Measurements from ENCODE around the gene CLDN3.
A peak's percentile ranks its signal among the peaks of the same experiment; 100 is the strongest.
"Not testable (repeated sequence)": the region's sequence is repeated elsewhere in the genome, so short reads cannot be mapped to it uniquely, and the experiment has no call there.

The CLDN3 gene

GRCh38 chr7:73736885-73737284 is 33.2 kb downstream of the CLDN3 start:
- no peak for DNase-seq

DNA sequence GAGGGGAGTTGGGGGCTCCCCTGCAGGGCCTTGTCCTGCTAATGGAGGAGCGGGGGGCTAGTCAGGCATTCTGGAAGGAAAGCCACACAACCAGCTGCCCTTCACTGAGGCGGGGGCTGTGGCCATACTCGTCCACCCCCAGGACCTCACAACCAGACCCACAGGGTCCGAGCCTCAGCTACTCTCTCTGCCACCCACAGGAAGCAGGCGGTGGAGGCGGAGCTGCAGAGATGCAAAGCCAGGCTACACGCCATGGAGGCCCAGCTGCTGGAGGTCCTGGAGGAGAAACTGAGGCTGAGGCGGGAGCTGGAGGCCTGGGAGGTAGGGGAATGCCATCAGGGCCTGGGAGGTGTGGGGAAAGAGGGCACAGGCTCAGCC is 34.6 kb downstream of the CLDN3 start:
- no peak for DNase-seq

DNA sequence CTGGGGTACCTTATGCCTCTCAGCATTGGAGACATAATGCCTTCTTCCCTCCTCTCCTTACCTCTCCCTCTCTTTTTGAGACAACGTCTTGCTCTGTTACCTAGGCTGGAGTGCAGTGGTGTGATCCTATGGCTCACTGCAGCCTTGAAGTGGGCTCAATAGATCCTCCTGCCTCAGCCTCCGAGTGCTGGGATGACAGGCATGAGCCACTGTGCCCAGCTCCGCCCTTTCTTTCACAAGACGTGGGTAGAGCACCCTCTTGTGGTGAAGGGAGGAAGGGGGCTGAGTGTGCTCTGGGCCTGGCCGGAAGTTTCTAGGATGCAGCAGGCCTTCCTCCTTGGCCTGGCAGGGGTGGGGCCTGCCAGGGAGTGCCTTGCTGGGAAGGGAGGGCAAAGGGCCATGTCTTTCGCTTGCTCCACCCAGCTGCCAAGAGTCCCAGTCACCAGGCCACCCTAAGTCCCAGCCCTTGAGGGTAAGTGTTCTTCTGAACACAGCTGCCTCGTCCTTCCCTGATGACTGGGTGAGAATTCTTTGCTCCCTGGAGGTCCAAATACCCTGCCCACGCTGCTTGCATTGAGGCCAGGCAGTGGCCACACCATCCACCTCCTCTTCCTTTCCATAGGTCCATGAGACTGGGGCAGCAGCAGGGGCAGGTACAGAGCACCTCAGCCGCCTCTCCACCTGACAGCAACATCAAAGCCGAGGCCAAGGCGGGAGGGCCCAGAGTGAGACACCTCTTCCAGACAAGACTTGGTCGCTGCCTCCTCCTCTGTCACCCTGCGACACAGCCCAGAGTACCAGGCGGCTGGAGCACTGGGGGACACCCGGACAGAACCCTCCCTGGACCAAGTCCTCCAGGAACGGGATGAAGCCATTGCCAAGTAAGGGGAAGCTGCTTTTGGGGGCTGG is 35.2 kb downstream of the CLDN3 start:
- DNase-seq, result peak; percentile 97

- no peak for DNase-seq
These were observed 37.7 kb downstream of the CLDN3 start for GRCh38 chr7:73732397-73732796.

- DNase-seq, result no peak
These were observed 39.6 kb downstream of the CLDN3 start for GRCh38 chr7:73730485-73730884.

DNA sequence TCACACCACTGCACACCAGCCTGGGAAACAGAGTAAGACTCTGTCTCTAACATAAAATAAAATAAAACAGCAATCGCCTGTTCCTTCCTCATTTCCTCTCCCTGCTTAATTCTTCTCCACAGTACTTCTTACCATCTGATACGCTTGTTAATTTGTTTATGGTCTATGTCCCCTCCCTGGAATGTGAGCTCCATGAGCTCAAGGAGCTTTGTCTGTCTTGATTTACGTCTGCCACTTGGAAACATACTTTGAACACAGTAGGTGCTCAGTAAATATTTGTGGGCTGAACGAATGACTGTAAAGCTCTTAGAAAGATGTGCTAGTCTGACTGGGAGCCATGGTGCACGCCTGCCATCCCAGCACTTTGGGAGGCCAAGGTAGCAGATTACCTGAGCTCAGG is 41.5 kb downstream of the CLDN3 start:
- DNase-seq, result no peak

GRCh38 chr7:73727952-73728351 is 42.1 kb downstream of the CLDN3 start:
- DNase-seq, result no peak

DNA sequence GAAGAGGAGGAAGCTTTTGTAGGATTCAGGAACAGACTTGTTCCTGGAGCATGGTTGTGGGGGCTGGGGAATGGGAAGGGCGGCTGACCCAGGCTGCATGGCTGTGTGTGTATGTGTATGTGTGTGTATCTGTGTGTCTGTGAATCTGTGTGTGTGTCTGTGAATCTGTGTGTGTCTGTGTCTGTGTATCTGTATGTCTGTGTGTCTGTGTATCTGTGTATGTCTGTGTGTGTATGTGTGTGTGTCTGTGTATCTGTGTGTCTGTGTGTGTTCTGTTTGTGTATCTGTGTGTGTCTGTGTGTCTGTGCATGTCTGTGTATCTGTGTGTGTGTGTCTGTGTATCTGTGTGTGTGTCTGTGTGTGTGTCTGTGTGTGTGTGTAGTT is 44.0 kb downstream of the CLDN3 start:
- DNase-seq, result no peak

GRCh38 chr7:73723813-73724212 is 46.3 kb downstream of the CLDN3 start:
- no peak for DNase-seq

- DNase-seq, result no peak
These were observed 47.3 kb downstream of the CLDN3 start for GRCh38 chr7:73722785-73723184.

GRCh38 chr7:73722182-73722581 is 47.9 kb downstream of the CLDN3 start:
- DNase-seq, result not testable (repeated sequence)

- DNase-seq, result no peak
These were observed 48.7 kb downstream of the CLDN3 start for GRCh38 chr7:73721377-73721817.

GRCh38 chr7:73720443-73720842 is 49.6 kb downstream of the CLDN3 start:
- DNase-seq, result not testable (repeated sequence)

DNA sequence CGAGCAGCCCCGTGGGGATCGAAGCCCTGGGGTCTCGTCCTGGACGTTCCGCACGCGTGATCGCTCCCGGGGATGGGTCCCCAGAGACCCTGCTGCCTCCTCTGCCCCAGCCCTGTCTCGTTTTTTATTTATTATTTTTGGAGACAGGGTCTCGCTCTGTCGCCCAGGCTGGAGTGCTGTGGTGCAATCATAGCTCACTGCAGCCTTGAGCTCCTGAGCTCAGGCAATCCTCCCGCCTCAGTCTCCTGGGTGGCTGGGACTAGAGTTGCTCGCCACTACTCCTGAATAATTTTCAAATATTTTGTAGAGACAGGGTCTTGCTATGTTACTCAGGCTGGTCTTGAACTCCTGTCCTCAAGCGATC is 50.3 kb downstream of the CLDN3 start:
- DNase-seq, result no peak

Measured in DMS53 (cell line).